HCT116 (cell line): ENCODE data around the gene CELF2. TPM values are rescaled to one million over a fixed set of nuclear protein-coding genes. Genes with fewer than 3 reads are reported as not detected.

Experiments used
- ATAC-seq: fragments of 200-7000 bp; cut with Tn5 transposase; 2 replicates; pipeline ENCODE4 v1.9.1; 2020; ENCODE audit warnings: mild to moderate bottlenecking, moderate library complexity
- BruUV-seq: library from RNA; stranded (reverse); fragments of 400-500 nt; replicated peaks from 2 replicates; lab custom pipeline; 2021; lab: Mats Ljungman, UMichigan
- CTCF ChIA-PET: fragments of 300-600 bp; sonication (Branson Sonifier 250); formaldehyde crosslinking; loops from one replicate; lab custom pipeline; 2021; ENCODE audit warnings: antibody characterized with exemption; lab: Charles Lee
- POLR2A ChIA-PET: fragments of 300-600, 350-600 bp; sonication (Branson Sonifier 250); formaldehyde crosslinking; loops from one replicate; lab custom pipeline; 2021; ENCODE audit warnings: antibody characterized with exemption; lab: Charles Lee
- RAD21 ChIA-PET, 2 experiments: fragments of 300-600 bp; sonication (Branson Sonifier 250); formaldehyde crosslinking; loops; one replicate each; lab custom pipeline; 2023; ENCODE audit warnings: low total read pairs in 2 of 2; ENCODE audit not compliant: uncharacterized antibody in 2 of 2, unreplicated experiment in 2 of 2, low non-redundant PET in 1 of 2; lab: Charles Lee
- DNase-seq: peaks from one replicate; pipeline ENCODE4 v3.0.0-alpha.2; 2010; ENCODE audit warnings: low read depth, low spot score
- H2AFZ ChIP-seq: fragments of 200-600 bp; shearing (Covaris generic), sonication (generic); 2 replicates; pipeline ENCODE4 v1.6.1; 2017; ENCODE audit warnings: low read depth, mixed run types, mixed read lengths, antibody characterized with exemption, low read length; ENCODE audit not compliant: poor library complexity, severe bottlenecking
- H3K27ac ChIP-seq: 2 replicates; pipeline ENCODE4 v1.5.1; 2012; ENCODE audit warnings: low read depth, low read length
- H3K27me3 ChIP-seq: fragments of 200-600 bp; sonication (generic); 2 replicates; pipeline ENCODE4 v1.6.1; 2016; ENCODE audit warnings: mixed run types, low read length, mixed read lengths; ENCODE audit not compliant: insufficient read depth
- H3K36me3 ChIP-seq, 2 experiments: fragments of 200-500 bp in 1 of 2; fragments of 200-600 bp in 1 of 2; sonication (Bioruptor generic) in 1 of 2; sonication (generic) in 1 of 2; 2 replicates each; pipeline versions ENCODE4 v1.5.1 to v1.6.1; 2014 to 2016; ENCODE audit warnings: low read length in 2 of 2, inconsistent platforms in 1 of 2, mixed read lengths in 1 of 2, mixed run types in 1 of 2; ENCODE audit not compliant: insufficient read depth in 2 of 2, control insufficient read depth in 1 of 2
- H3K4me1 ChIP-seq, 2 experiments: fragments of 200-600 bp in 1 of 2; sonication (generic) in 1 of 2; 2 replicates each; pipeline versions ENCODE4 v1.5.1 to v1.6.1; 2012 to 2017; ENCODE audit warnings: low read length in 2 of 2, inconsistent platforms in 1 of 2, mild to moderate bottlenecking in 1 of 2, mixed read lengths in 1 of 2, mixed run types in 1 of 2, moderate library complexity in 1 of 2; ENCODE audit not compliant: insufficient read depth in 2 of 2, control insufficient read depth in 1 of 2
- H3K4me2 ChIP-seq: fragments of 200-600 bp; sonication (generic); 2 replicates; pipeline ENCODE4 v1.6.1; 2017; ENCODE audit warnings: mixed run types, low read length, mixed read lengths
- H3K4me3 ChIP-seq, 2 experiments: fragments of 200-600 bp in 1 of 2; sonication (generic) in 1 of 2; replicated peaks in 1 of 2; 2 replicates each; pipeline ENCODE4 v1.5.1; 2011 to 2016; ENCODE audit warnings: low read length in 2 of 2, control low read depth in 1 of 2, low read depth in 1 of 2, mild to moderate bottlenecking in 1 of 2, mixed read lengths in 1 of 2, mixed run types in 1 of 2
- H3K79me2 ChIP-seq: fragments of 200-600 bp; sonication (generic); 2 replicates; pipeline ENCODE4 v1.6.1; 2017; ENCODE audit warnings: mild to moderate bottlenecking, mixed run types, low read length, moderate library complexity, mixed read lengths; ENCODE audit not compliant: insufficient read depth
- H3K9ac ChIP-seq: fragments of 200-600 bp; sonication (generic); 2 replicates; pipeline ENCODE4 v1.6.1; 2016; ENCODE audit warnings: low read length, mixed read lengths
- H3K9me2 ChIP-seq: fragments of 200-600 bp; sonication (generic), shearing (Covaris generic); 2 replicates; pipeline ENCODE4 v1.6.1; 2017; ENCODE audit warnings: mixed run types, mild to moderate bottlenecking, moderate library complexity; ENCODE audit not compliant: insufficient read depth
- H3K9me3 ChIP-seq, 2 experiments: fragments of 200-500 bp in 1 of 2; fragments of 200-600 bp in 1 of 2; sonication (Bioruptor generic) in 1 of 2; sonication (generic) in 1 of 2; 2 replicates each; pipeline ENCODE4 v1.6.1; 2014 to 2017; ENCODE audit warnings: low read length in 2 of 2, mixed read lengths in 2 of 2, inconsistent platforms in 1 of 2, low read depth in 1 of 2, mild to moderate bottlenecking in 1 of 2, mixed run types in 1 of 2, moderate library complexity in 1 of 2; ENCODE audit not compliant: control insufficient read depth in 1 of 2, insufficient read depth in 1 of 2
- H4K20me1 ChIP-seq: fragments of 200-600 bp; sonication (generic), shearing (Covaris generic); 2 replicates; pipeline ENCODE4 v1.6.1; 2017; ENCODE audit warnings: mixed run types, mild to moderate bottlenecking, moderate library complexity; ENCODE audit not compliant: insufficient read depth
- CBX3 ChIP-seq: IDR thresholded peaks from 2 replicates; pipeline ENCODE4 v1.6.1; 2012; ENCODE audit warnings: low read depth
- CEBPB ChIP-seq: IDR thresholded peaks from 2 replicates; pipeline ENCODE4 v1.6.1; 2012; ENCODE audit warnings: low read depth
- ELF1 ChIP-seq: IDR thresholded peaks from 2 replicates; pipeline ENCODE4 v1.6.1; 2012; ENCODE audit warnings: low read depth, borderline replicate concordance
- EZH2 ChIP-seq: fragments of 200-600 bp; sonication (generic); IDR thresholded peaks from 2 replicates; pipeline ENCODE4 v1.6.1; 2017; ENCODE audit warnings: antibody characterized with exemption, mixed run types
- EZH2phosphoT487 ChIP-seq: fragments of 200-600 bp; IDR thresholded peaks from 2 replicates; pipeline ENCODE4 v1.6.1; 2018; ENCODE audit warnings: antibody characterized with exemption, borderline replicate concordance
- FOSL1 ChIP-seq: IDR thresholded peaks from 2 replicates; pipeline ENCODE4 v1.6.1; 2012; ENCODE audit warnings: low read depth
- POLR2A ChIP-seq: IDR thresholded peaks from 2 replicates; pipeline ENCODE4 v1.7.0; 2011; ENCODE audit warnings: borderline replicate concordance; ENCODE audit not compliant: insufficient read depth, insufficient read length; ENCODE audit errors: extremely low read depth
- POLR2AphosphoS5 ChIP-seq: IDR thresholded peaks from 2 replicates; pipeline ENCODE4 v1.6.1; 2011; ENCODE audit warnings: mild to moderate bottlenecking, low read depth, low read length, moderate library complexity
- RAD21 ChIP-seq: IDR thresholded peaks from 2 replicates; pipeline ENCODE4 v1.6.1; 2012; ENCODE audit warnings: low read depth, mild to moderate bottlenecking
- SIN3A ChIP-seq: IDR thresholded peaks from 2 replicates; pipeline ENCODE4 v1.6.1; 2012; ENCODE audit warnings: low read depth
- SP1 ChIP-seq: IDR thresholded peaks from 2 replicates; pipeline ENCODE4 v1.6.1; 2012; ENCODE audit warnings: low read depth
- SRF ChIP-seq: IDR thresholded peaks from 2 replicates; pipeline ENCODE4 v1.6.1; 2012; ENCODE audit warnings: low read depth
- TCF7L2 ChIP-seq: IDR thresholded peaks from 2 replicates; pipeline ENCODE4 v1.7.0; 2011; ENCODE audit warnings: borderline replicate concordance, inconsistent platforms; ENCODE audit not compliant: insufficient read depth, insufficient read length; ENCODE audit errors: extremely low read depth
- YY1 ChIP-seq: IDR thresholded peaks from 2 replicates; pipeline ENCODE4 v1.6.1; 2011; ENCODE audit warnings: low read length, low read depth, moderate library complexity, mild to moderate bottlenecking; ENCODE audit not compliant: insufficient replicate concordance; ENCODE audit errors: extremely low read depth
- intact Hi-C: fragments of 100-400 bp; cut with micrococcal nuclease; formaldehyde crosslinking; loops from 2 replicates; pipeline ENCODE4 v1.10.0; 2022
- total RNA-seq: library from RNA; stranded (reverse); gene quantifications from one replicate; pipeline ENCODE4 v1.2.1, GENCODE V29; 2021; ENCODE audit not compliant: unreplicated experiment
- TF ChIP-seq, protein P1 (sequence below): IDR thresholded peaks from 2 replicates; pipeline ENCODE4 v1.6.1; 2012; ENCODE audit warnings: low read depth
- TF ChIP-seq, protein P2 (sequence below), 3 experiments: fragments of 200-600 bp in 1 of 3; sonication (generic) in 1 of 3; IDR thresholded peaks in 2 of 3; conservative IDR thresholded peaks in 1 of 3; 2 replicates each; pipeline ENCODE4 v1.5.1; 2012 to 2017; ENCODE audit warnings: low read depth in 2 of 3, low read length in 2 of 3, antibody characterized with exemption in 1 of 3, borderline replicate concordance in 1 of 3, control low read depth in 1 of 3, mild to moderate bottlenecking in 1 of 3, mixed read lengths in 1 of 3, mixed run types in 1 of 3, moderate library complexity in 1 of 3; ENCODE audit not compliant: insufficient read depth in 1 of 3
- TF ChIP-seq, protein P3 (sequence below): IDR thresholded peaks from 2 replicates; pipeline ENCODE4 v1.6.1; 2011; ENCODE audit warnings: mild to moderate bottlenecking, low read length, moderate library complexity; ENCODE audit not compliant: insufficient replicate concordance; ENCODE audit errors: extremely low read depth
- TF ChIP-seq, protein P4 (sequence below): IDR thresholded peaks from 2 replicates; pipeline ENCODE4 v1.6.1; 2012

The CELF2 gene
- total RNA-seq, 1 experiment from 2014 or later = 0.66 TPM

DNA sequence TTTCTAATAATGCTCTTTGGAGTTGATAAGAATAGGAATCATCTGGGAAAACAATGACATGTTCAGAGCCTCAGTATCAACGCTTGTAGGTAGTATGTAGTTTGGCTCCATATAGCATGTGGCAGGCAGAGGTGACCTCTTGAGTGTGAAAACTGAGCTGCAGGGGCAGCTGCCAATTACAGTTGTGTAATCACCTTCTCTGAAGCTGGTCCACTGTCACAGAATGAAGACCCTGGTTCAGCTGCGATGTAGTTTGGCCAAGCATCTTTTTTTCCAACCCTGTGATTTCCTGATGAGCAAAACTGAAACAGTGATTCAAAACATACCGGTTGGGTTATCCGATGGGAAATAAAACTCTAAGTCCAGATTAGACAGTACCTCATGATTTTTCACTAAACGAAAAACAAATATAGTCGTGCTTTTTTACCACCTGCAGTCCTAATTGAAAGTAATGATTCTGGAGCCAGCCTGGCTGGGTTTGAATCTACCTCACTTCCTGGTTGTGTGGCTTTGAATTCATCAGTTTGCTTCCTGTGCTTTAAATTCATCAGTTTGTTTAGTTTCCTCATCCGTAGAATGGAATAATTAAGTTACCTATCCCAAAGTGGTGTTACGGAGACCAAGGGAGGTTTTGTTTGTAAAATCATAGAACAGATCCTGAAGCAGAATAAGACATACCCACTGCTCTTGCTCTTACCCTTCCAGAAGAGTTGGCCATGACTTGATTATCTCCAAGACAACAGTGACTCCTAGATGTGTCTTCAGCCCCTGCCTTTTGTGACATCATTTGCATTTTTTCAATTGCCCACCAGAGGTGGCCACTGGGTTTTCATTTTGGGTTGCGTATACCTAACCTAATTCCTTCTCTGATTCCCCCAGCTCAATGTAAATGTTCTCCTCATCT, 87.4 kb downstream of the CELF2 start (continued):
- TF ChIP-seq, protein P1, sequence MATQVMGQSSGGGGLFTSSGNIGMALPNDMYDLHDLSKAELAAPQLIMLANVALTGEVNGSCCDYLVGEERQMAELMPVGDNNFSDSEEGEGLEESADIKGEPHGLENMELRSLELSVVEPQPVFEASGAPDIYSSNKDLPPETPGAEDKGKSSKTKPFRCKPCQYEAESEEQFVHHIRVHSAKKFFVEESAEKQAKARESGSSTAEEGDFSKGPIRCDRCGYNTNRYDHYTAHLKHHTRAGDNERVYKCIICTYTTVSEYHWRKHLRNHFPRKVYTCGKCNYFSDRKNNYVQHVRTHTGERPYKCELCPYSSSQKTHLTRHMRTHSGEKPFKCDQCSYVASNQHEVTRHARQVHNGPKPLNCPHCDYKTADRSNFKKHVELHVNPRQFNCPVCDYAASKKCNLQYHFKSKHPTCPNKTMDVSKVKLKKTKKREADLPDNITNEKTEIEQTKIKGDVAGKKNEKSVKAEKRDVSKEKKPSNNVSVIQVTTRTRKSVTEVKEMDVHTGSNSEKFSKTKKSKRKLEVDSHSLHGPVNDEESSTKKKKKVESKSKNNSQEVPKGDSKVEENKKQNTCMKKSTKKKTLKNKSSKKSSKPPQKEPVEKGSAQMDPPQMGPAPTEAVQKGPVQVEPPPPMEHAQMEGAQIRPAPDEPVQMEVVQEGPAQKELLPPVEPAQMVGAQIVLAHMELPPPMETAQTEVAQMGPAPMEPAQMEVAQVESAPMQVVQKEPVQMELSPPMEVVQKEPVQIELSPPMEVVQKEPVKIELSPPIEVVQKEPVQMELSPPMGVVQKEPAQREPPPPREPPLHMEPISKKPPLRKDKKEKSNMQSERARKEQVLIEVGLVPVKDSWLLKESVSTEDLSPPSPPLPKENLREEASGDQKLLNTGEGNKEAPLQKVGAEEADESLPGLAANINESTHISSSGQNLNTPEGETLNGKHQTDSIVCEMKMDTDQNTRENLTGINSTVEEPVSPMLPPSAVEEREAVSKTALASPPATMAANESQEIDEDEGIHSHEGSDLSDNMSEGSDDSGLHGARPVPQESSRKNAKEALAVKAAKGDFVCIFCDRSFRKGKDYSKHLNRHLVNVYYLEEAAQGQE = no peak
- no peak for TF ChIP-seq ELF1
- TF ChIP-seq FOSL1 = no peak
- TF ChIP-seq POLR2A = no peak
- TF ChIP-seq RAD21 = no peak

DNA sequence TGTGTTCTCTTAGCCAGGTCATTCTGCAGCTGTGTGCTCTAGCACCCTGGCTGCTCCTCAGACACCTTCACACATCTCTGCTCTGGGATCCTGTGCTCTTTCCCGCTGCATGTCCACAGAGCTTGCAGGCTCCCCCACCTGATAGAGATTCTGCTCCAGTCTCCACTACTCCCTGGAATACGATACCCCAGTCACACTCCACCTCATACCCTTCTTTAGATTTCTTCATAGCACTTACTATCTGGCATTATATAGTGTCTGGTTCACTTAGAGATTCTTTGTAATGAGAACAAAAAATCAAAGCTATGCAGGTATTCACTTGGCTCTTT, 88.0 kb downstream of the CELF2 start:
- Histone ChIP-seq H3K27me3 (no peaks in the 10 kb centered on the region), H4K20me1 (no peaks in the 10 kb centered on the region), H2AFZ (no peak overlapping the region), H3K4me3 (no peak overlapping the region), H3K4me2 (no peak overlapping the region), H3K9me3 (no peaks in the 10 kb centered on the region), H3K36me3 (no peaks in the 10 kb centered on the region), H3K27ac (no peak overlapping the region), H3K79me2 (no peaks in the 10 kb centered on the region), H3K9me2 (no peaks in the 10 kb centered on the region), H3K4me1 (no peaks in the 10 kb centered on the region), H3K9ac (no peak overlapping the region)
- POLR2A ChIA-PET = no interaction called here
- intact Hi-C loops = no loop called here
- ATAC-seq (no peak), DNase-seq (no peak)
- RAD21 ChIA-PET = no interaction called here
- CTCF ChIA-PET = no interaction called here
- BruUV-seq = no TSS peak
- TF ChIP-seq EZH2 = no peak
- no peak for TF ChIP-seq CEBPB
- TF ChIP-seq, protein P2, sequence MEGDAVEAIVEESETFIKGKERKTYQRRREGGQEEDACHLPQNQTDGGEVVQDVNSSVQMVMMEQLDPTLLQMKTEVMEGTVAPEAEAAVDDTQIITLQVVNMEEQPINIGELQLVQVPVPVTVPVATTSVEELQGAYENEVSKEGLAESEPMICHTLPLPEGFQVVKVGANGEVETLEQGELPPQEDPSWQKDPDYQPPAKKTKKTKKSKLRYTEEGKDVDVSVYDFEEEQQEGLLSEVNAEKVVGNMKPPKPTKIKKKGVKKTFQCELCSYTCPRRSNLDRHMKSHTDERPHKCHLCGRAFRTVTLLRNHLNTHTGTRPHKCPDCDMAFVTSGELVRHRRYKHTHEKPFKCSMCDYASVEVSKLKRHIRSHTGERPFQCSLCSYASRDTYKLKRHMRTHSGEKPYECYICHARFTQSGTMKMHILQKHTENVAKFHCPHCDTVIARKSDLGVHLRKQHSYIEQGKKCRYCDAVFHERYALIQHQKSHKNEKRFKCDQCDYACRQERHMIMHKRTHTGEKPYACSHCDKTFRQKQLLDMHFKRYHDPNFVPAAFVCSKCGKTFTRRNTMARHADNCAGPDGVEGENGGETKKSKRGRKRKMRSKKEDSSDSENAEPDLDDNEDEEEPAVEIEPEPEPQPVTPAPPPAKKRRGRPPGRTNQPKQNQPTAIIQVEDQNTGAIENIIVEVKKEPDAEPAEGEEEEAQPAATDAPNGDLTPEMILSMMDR (IDR thresholded peaks at IDR 0.05 in 2 of 3, conservative IDR thresholded peaks at IDR 0.05 in 1 of 3; ENCODE audit: borderline replicate concordance in 1 of 3, insufficient read depth in 1 of 3, low read depth in 2 of 3, low read length in 2 of 3) = no peak
- TF ChIP-seq SP1 = no peak
- no peak for TF ChIP-seq SIN3A
- TF ChIP-seq, protein P3, sequence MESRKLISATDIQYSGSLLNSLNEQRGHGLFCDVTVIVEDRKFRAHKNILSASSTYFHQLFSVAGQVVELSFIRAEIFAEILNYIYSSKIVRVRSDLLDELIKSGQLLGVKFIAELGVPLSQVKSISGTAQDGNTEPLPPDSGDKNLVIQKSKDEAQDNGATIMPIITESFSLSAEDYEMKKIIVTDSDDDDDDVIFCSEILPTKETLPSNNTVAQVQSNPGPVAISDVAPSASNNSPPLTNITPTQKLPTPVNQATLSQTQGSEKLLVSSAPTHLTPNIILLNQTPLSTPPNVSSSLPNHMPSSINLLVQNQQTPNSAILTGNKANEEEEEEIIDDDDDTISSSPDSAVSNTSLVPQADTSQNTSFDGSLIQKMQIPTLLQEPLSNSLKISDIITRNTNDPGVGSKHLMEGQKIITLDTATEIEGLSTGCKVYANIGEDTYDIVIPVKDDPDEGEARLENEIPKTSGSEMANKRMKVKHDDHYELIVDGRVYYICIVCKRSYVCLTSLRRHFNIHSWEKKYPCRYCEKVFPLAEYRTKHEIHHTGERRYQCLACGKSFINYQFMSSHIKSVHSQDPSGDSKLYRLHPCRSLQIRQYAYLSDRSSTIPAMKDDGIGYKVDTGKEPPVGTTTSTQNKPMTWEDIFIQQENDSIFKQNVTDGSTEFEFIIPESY = no peak
- no peak for TF ChIP-seq CBX3
- no peak for TF ChIP-seq TCF7L2
- TF ChIP-seq, protein P4, sequence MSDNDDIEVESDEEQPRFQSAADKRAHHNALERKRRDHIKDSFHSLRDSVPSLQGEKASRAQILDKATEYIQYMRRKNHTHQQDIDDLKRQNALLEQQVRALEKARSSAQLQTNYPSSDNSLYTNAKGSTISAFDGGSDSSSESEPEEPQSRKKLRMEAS = no peak
- TF ChIP-seq EZH2phosphoT487 = no peak
- TF ChIP-seq SRF = no peak
- TF ChIP-seq YY1 = no peak
- no peak for TF ChIP-seq POLR2AphosphoS5
